Naive thymus-derived CD8-positive, alpha-beta T cell (primary cell): ENCODE results near the gene TNFRSF17. TPM values are rescaled to one million over a fixed set of nuclear protein-coding genes. Genes with fewer than 3 reads are reported as not detected.
A peak's percentile ranks its signal among the peaks of the same experiment; 100 is the strongest.
"Not testable (repeated sequence)": the region's sequence is repeated elsewhere in the genome, so short reads cannot be mapped to it uniquely, and the experiment has no call there.

Experiments used
- ATAC-seq, 2 donors: fragments of 150-1000 bp; cut with Tn5 transposase in 1 of 2; sonication (Bioruptor Pico), chemical (Tn5 transposase) in 1 of 2; 1 replicate in 1 of 2; 2 replicates in 1 of 2; pipeline ENCODE4 v1.10.0; 2021; ENCODE audit warnings: mild to moderate bottlenecking in 2 of 2, moderate library complexity in 2 of 2
- POLR2A ChIA-PET: fragments of 350-600 bp; sonication (Branson Sonifier 250); formaldehyde crosslinking; loops from one replicate; lab custom pipeline; 2021; ENCODE audit warnings: antibody characterized with exemption; lab: Charles Lee
- DNase-seq, 10 donors: peaks; one replicate each; pipeline versions ENCODE4 v3.0.0 to v3.0.0-alpha.2; 2020 to 2022
- H3K27ac Mint-ChIP-seq, 10 donors: one replicate each; pipeline ENCODE4 v1.8.0; 2020 to 2022; ENCODE audit warnings: mild to moderate bottlenecking in 10 of 10, mixed read lengths in 10 of 10, moderate library complexity in 4 of 10, inconsistent platforms in 1 of 10
- H3K27me3 Mint-ChIP-seq, 5 donors: one replicate each; pipeline ENCODE4 v1.8.0; 2021 to 2022; ENCODE audit warnings: mixed read lengths in 5 of 5
- H3K36me3 Mint-ChIP-seq, 3 donors: one replicate each; pipeline ENCODE4 v1.8.0; 2020 to 2022; ENCODE audit warnings: mixed read lengths in 3 of 3, mild to moderate bottlenecking in 2 of 3, inconsistent platforms in 1 of 3
- H3K4me1 Mint-ChIP-seq, 4 donors: one replicate each; pipeline ENCODE4 v1.8.0; 2021 to 2022; ENCODE audit warnings: mixed read lengths in 4 of 4
- H3K4me3 Mint-ChIP-seq, 10 donors: one replicate each; pipeline ENCODE4 v1.8.0; 2020 to 2022; ENCODE audit warnings: mild to moderate bottlenecking in 10 of 10, mixed read lengths in 10 of 10, moderate library complexity in 6 of 10, inconsistent platforms in 1 of 10
- H3K9me3 Mint-ChIP-seq, 9 donors: one replicate each; pipeline ENCODE4 v1.8.0; 2020 to 2022; ENCODE audit warnings: mixed read lengths in 9 of 9, mild to moderate bottlenecking in 3 of 9, inconsistent platforms in 1 of 9, moderate library complexity in 1 of 9
- polyA plus RNA-seq, 3 donors: library from polyadenylated mRNA; unstranded; fragments of 300-500 nt; fragmentation: Illumina TruSeq; gene quantifications; one replicate each; pipeline ENCODE4 v1.2.3, GENCODE V29; 2021
- total RNA-seq, 8 experiments: library from RNA in 2 of 8; stranded (reverse) in 2 of 8; gene quantifications; one replicate each; pipeline ENCODE4 v1.2.3 and lab custom pipeline; 2021 to 2026

Gene TNFRSF17
- total and polyA plus RNA-seq, 5 experiments from 2014 or later: 0.20 to 1.2 (median 0.63) TPM; not detected in 2

- H3K4me1 Mint-ChIP-seq: peaks cover 0 to 13% (median 0%) of the 10 kb centered on the region in 4 donors
- POLR2A ChIA-PET: no interaction called here
- H3K36me3 Mint-ChIP-seq: peaks cover 0 to 2% (median 0%) of the 10 kb centered on the region in 3 donors
- DNase-seq (no peak), ATAC-seq (no peak)
- H3K4me3 Mint-ChIP-seq: no peak overlapping the region
- H3K27ac Mint-ChIP-seq: peak overlapping the region in 1 of 10 donors; percentile 5
- no peaks in the 10 kb centered on the region for H3K9me3 Mint-ChIP-seq
- H3K27me3 Mint-ChIP-seq: peaks cover 0 to 4% (median 0%) of the 10 kb centered on the region in 5 donors
These were observed 9.3 kb upstream of the TNFRSF17 start for GRCh38 chr16:11955713-11956123.

GRCh38 chr16:11956558-11956957 lies 8.5 kb upstream of the TNFRSF17 start:
- no peaks in the 10 kb centered on the region for H3K9me3 Mint-ChIP-seq
- no peak overlapping the region for H3K4me3 Mint-ChIP-seq
- peaks cover 0 to 14% (median 0%) of the 10 kb centered on the region in 4 donors for H3K4me1 Mint-ChIP-seq
- H3K27me3 Mint-ChIP-seq: peaks cover 0 to 4% (median 0%) of the 10 kb centered on the region in 5 donors
- H3K36me3 Mint-ChIP-seq: peaks cover 0 to 2% (median 0%) of the 10 kb centered on the region in 3 donors
- POLR2A ChIA-PET: no interaction called here
- DNase-seq: no peak
- no peak for ATAC-seq
- no peak overlapping the region for H3K27ac Mint-ChIP-seq

- Mint-ChIP-seq H3K4me1 (peaks cover 0 to 14% (median 0%) of the 10 kb centered on the region in 4 donors), H3K9me3 (no peaks in the 10 kb centered on the region), H3K27me3 (peaks cover 0 to 4% (median 0%) of the 10 kb centered on the region in 5 donors), H3K27ac (no peak overlapping the region), H3K36me3 (peaks cover 0 to 2% (median 0%) of the 10 kb centered on the region in 3 donors), H3K4me3 (no peak overlapping the region)
- POLR2A ChIA-PET: no interaction called here
- ATAC-seq (no peak), DNase-seq (no peak)
These were observed 7.2 kb upstream of the TNFRSF17 start for GRCh38 chr16:11957591-11958395.

GRCh38 chr16:11962457-11962856 lies 2.6 kb upstream of the TNFRSF17 start:
- H3K27ac Mint-ChIP-seq, H3K36me3 Mint-ChIP-seq, ATAC-seq, DNase-seq, H3K27me3 Mint-ChIP-seq, H3K9me3 Mint-ChIP-seq, H3K4me3 Mint-ChIP-seq, POLR2A ChIA-PET: not testable (repeated sequence)
- H3K4me1 Mint-ChIP-seq: peaks cover 0 to 44% (median 0%) of the 10 kb centered on the region in 4 donors

- POLR2A ChIA-PET: interaction anchor here (0.7 to 0.9 kb wide), 2 partner anchors 9 to 15 kb away, joined by 4 read pairs; no protein-coding TSS in a partner anchor
These were observed 2.0 kb upstream of the TNFRSF17 start for GRCh38 chr16:11962978-11963377.

GRCh38 chr16:11963706-11964105 lies 1.3 kb upstream of the TNFRSF17 start:
- Mint-ChIP-seq H3K4me1 (peaks cover 0 to 44% (median 0%) of the 10 kb centered on the region in 4 donors), H3K36me3 (no peaks in the 10 kb centered on the region), H3K27me3 (peaks cover 0 to 4% (median 0%) of the 10 kb centered on the region in 5 donors), H3K9me3 (no peaks in the 10 kb centered on the region), H3K27ac (peak overlapping the region in 1 of 10 donors; percentile 35), H3K4me3 (no peak overlapping the region)
- DNase-seq: no peak
- POLR2A ChIA-PET: interaction anchor here (0.7 to 0.9 kb wide), 2 partner anchors 9 to 14 kb away, joined by 4 read pairs; no protein-coding TSS in a partner anchor
- ATAC-seq: no peak

More at GRCh38 chr16:11962978-11963377, 2.0 kb upstream of the TNFRSF17 start:
- not testable (repeated sequence) for H3K9me3 Mint-ChIP-seq, DNase-seq, H3K27ac Mint-ChIP-seq, ATAC-seq, H3K27me3 Mint-ChIP-seq, H3K36me3 Mint-ChIP-seq, H3K4me3 Mint-ChIP-seq
- H3K4me1 Mint-ChIP-seq: peaks cover 0 to 46% (median 0%) of the 10 kb centered on the region in 4 donors

- H3K9me3 Mint-ChIP-seq: no peaks in the 10 kb centered on the region
- no peaks in the 10 kb centered on the region for H3K36me3 Mint-ChIP-seq
- POLR2A ChIA-PET: no interaction called here
- no peak for ATAC-seq
- no peaks in the 10 kb centered on the region for H3K27me3 Mint-ChIP-seq
- peaks cover 0 to 32% (median 0%) of the 10 kb centered on the region in 4 donors for H3K4me1 Mint-ChIP-seq
- H3K27ac Mint-ChIP-seq: peak overlapping the region in 2 of 10 donors; percentile 13 to 73
- DNase-seq: no peak
- peak overlapping the region in 1 of 10 donors; percentile 67 for H3K4me3 Mint-ChIP-seq
These were observed 1.2 kb downstream of the TNFRSF17 start for GRCh38 chr16:11966173-11966572.

- Mint-ChIP-seq H3K9me3 (no peaks in the 10 kb centered on the region), H3K27ac (peak overlapping the region in 1 of 10 donors; percentile 38), H3K4me1 (peaks cover 0 to 32% (median 0%) of the 10 kb centered on the region in 4 donors), H3K36me3 (peaks cover 0 to 7% (median 0%) of the 10 kb centered on the region in 3 donors), H3K27me3 (no peaks in the 10 kb centered on the region), H3K4me3 (peak overlapping the region in 1 of 10 donors; percentile 2)
- POLR2A ChIA-PET: no interaction called here
- no peak for ATAC-seq
- DNase-seq: no peak
These were observed 2.3 kb downstream of the TNFRSF17 start for GRCh38 chr16:11967195-11967911.

- no peaks in the 10 kb centered on the region for H3K9me3 Mint-ChIP-seq
- POLR2A ChIA-PET: no interaction called here
- H3K4me3 Mint-ChIP-seq: no peak overlapping the region
- H3K4me1 Mint-ChIP-seq: peaks cover 0 to 28% (median 0%) of the 10 kb centered on the region in 4 donors
- peaks cover 0 to 9% (median 0%) of the 10 kb centered on the region in 3 donors for H3K36me3 Mint-ChIP-seq
- no peak overlapping the region for H3K27ac Mint-ChIP-seq
- DNase-seq (no peak), ATAC-seq (no peak)
- no peaks in the 10 kb centered on the region for H3K27me3 Mint-ChIP-seq
These were observed 3.6 kb downstream of the TNFRSF17 start for GRCh38 chr16:11968577-11968976.

- DNase-seq, H3K27ac Mint-ChIP-seq, H3K4me3 Mint-ChIP-seq, POLR2A ChIA-PET, ATAC-seq, H3K9me3 Mint-ChIP-seq, H3K27me3 Mint-ChIP-seq: not testable (repeated sequence)
- H3K4me1 Mint-ChIP-seq: peaks cover under 1 to 14% (median 3%) of the 10 kb centered on the region in 4 donors
- peaks cover 0 to 16% (median 0%) of the 10 kb centered on the region in 3 donors for H3K36me3 Mint-ChIP-seq
These were observed 5.3 kb downstream of the TNFRSF17 start for GRCh38 chr16:11970292-11970691.

GRCh38 chr16:11972128-11972527 lies 7.1 kb downstream of the TNFRSF17 start:
- H3K4me1 Mint-ChIP-seq: peaks cover 12 to 20% (median 19%) of the 10 kb centered on the region in 4 donors
- H3K36me3 Mint-ChIP-seq: peaks cover 0 to 16% (median 0%) of the 10 kb centered on the region in 3 donors
- H3K27ac Mint-ChIP-seq: peak overlapping the region in 5 of 10 donors; percentile 20 to 43 (median 38)
- DNase-seq: no peak
- no peak overlapping the region for H3K4me3 Mint-ChIP-seq
- no peaks in the 10 kb centered on the region for H3K9me3 Mint-ChIP-seq
- no peaks in the 10 kb centered on the region for H3K27me3 Mint-ChIP-seq
- POLR2A ChIA-PET: interaction anchor here (0.6 kb wide), 2 partner anchors 9 to 61 kb away, joined by 3 to 4 read pairs; no protein-coding TSS in a partner anchor
- ATAC-seq: no peak

- H3K4me3 Mint-ChIP-seq: peak overlapping the region in 1 of 10 donors; percentile 40
- H3K27ac Mint-ChIP-seq: peak overlapping the region in 1 of 10 donors; percentile 70
- peaks cover 0 to 16% (median 0%) of the 10 kb centered on the region in 3 donors for H3K36me3 Mint-ChIP-seq
- ATAC-seq (no peak), DNase-seq (no peak)
- peaks cover 22 to 29% (median 26%) of the 10 kb centered on the region in 4 donors for H3K4me1 Mint-ChIP-seq
- no peaks in the 10 kb centered on the region for H3K9me3 Mint-ChIP-seq
- POLR2A ChIA-PET: interaction anchor here (0.6 kb wide), 1 partner anchor 116 kb away, joined by 3 read pairs; no protein-coding TSS in a partner anchor
- no peaks in the 10 kb centered on the region for H3K27me3 Mint-ChIP-seq
These were observed 8.1 kb downstream of the TNFRSF17 start for GRCh38 chr16:11973070-11973469.
